Left colon (tissue), 2 donors: Measurements from ENCODE around the gene SORBS1. TPM values are rescaled to one million over a fixed set of nuclear protein-coding genes. Genes with fewer than 3 reads are reported as not detected.
A peak's percentile ranks its signal among the peaks of the same experiment; 100 is the strongest.

Source experiments
- ATAC-seq: fragments of 200-7000 bp; cut with Tn5 transposase; one replicate; pipeline ENCODE4 v1.9.1; 2020; ENCODE audit warnings: mild to moderate bottlenecking, moderate library complexity
- DNase-seq, 2 donors: peaks; one replicate each; pipeline ENCODE4 v3.0.0-alpha.2; 2020
- intact Hi-C, 2 donors: fragments of 100-400 bp; cut with DNase I in 1 of 2; cut with micrococcal nuclease in 1 of 2; formaldehyde crosslinking; loops; one replicate each; pipeline versions ENCODE4 v1.11.2 to v1.14.0; 2022; cut with DNase I, micrococcal nuclease
- total RNA-seq, 2 donors: library from RNA; stranded (reverse); fragmentation: NEBNext Ultra II Directional; extraction: Animal tissue kit (Norgen Biotek cat#: 25700); gene quantifications; one replicate each; pipeline ENCODE4 v1.2.1, GENCODE V29; 2021
- donor health status: DM: no; HTN: no; CAD: no.
- donor health status: DM: yes; HTN: yes; CAD: no.

SORBS1 gene
- total RNA-seq, 2 donors from 2014 or later = 20.6 to 120 TPM

DNA sequence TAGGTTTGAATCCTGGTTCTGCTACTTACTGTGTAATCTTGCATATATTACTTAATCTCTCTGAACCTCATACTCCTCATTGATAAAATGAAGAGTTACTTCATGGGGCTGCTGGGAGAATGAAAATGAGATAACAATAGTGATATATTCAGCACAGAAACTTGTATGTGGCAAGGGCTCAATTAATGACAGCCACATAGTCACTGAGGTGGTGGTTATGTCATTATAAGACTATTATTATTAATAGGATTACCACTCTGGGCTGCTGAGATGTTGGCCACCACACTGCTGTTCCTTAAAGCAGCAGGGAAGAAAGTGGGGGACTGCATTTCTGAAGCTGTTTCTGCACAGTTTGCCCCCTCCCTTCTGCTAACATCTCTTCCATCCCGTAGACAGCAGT is 170.0 kb downstream of the SORBS1 start:
- intact Hi-C loops = no loop called here
- no peak for ATAC-seq
- DNase-seq = no peak

DNA sequence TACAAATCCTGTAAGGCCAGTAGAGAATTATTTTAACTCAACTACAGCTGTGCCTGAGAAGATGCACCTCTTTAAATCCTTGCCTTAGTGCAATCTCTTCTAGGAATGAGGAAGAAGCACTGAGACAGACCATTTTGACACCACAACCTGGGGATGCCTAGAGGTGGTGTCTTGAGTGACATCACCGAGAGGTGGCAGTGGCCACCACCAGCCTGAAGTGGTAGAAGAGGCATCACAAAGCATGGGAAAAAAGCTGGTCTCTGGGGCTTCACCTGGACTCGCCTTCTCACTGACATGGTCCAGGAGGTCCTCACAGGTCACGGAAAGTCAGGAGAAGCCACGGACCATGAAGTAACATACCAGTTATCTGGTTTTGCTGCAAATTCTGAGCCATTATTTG is 171.2 kb downstream of the SORBS1 start:
- DNase-seq = no peak
- intact Hi-C loops = no loop called here
- no peak for ATAC-seq

GRCh38 chr10:95389176-95389575 is 172.0 kb downstream of the SORBS1 start:
- ATAC-seq (peak; percentile 8), DNase-seq (no peak)
- intact Hi-C loops = no loop called here

- ATAC-seq = peak; percentile 92
- intact Hi-C loops = no loop called here
- no peak for DNase-seq
Observed at GRCh38 chr10:95388539-95388938, 172.6 kb downstream of the SORBS1 start.

DNA sequence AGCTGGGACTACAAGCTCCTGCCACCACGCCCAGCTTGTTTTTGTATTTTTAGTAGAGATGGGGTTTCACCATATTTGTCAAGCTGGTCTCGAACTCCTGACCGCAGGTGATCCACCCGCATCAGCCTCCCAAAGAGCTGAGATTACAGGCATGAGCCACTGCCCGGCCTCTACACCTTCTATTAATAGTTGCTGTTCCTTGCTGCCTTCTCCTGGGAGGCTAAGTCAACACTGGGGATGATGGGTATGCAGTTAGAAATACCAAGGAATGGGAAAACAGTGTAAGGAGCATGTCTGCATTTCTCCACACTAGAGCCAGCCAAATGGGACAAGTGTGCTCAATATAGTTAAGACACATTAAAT is 173.1 kb downstream of the SORBS1 start:
- intact Hi-C loops = no loop called here
- ATAC-seq = no peak
- DNase-seq = no peak

GRCh38 chr10:95384011-95384704 is 177.0 kb downstream of the SORBS1 start:
- no peak for ATAC-seq
- intact Hi-C loops = no loop called here
- no peak for DNase-seq

DNA sequence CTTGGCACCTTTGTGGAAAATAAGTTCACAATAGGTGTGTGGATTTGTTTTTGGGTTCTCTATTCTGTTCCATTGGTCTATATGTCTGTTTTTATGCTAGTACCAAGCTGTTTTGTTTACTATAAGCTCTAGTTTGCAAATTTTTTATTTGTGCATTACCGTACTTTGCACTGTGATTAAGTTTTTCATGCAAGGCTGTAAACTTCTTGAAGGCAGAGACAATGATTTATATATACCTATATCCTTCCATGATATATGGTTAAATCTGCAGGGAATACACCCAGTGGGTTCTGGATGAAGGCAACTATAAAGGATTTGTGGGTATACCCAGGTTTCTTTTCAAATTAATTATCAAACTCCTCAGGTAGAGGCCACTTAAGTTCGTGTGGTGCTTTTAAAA is 178.6 kb downstream of the SORBS1 start:
- intact Hi-C loops = no loop called here
- no peak for DNase-seq
- peak; percentile 75 for ATAC-seq

DNA sequence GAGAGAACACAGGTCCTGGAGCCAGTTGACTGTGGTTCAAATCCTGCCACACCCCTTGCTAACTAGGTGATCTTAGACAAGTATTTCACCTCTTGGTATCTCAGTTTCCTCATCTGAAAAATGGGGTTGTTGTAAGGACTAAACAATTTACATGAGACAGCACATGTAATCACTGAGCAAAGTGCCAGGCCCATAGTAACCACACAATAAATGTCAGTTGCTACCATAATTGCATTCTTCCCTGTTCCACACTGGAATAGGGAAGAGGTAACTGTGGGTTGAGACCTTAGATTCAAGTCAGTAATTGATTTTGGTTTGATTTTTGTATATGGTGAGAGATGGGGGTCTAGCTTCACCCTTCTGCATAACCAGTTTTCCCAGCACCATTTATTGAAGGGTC is 179.0 kb downstream of the SORBS1 start:
- intact Hi-C loops = no loop called here
- ATAC-seq = peak; percentile 91

GRCh38 chr10:95377950-95378349 is 183.2 kb downstream of the SORBS1 start:
- intact Hi-C loops = no loop called here
- DNase-seq (no peak), ATAC-seq (no peak)

More for the DNA sequence above, 179.0 kb downstream of the SORBS1 start:
- no peak for DNase-seq

DNA sequence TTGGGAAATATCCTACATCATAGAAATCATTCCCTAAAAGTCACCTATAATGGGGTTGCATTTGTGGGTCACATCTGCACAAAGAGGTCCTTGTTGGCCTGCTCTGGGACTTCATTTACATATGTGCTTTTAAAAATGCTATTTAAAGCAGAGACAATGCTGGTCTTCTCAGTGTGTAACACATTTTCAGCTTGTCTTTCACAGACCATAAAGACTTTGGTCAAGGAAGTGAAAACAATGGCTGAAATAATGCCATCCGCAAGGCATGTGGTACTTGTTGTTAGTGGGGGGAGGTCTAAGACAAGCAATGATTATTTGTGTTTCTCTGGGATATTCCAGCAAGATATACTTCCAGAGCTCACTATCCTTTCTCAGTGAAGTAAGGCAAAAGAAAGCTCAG is 185.8 kb downstream of the SORBS1 start:
- intact Hi-C loops = loop anchor here in 1 of 2 donors (2.0 kb wide), 1 partner anchor 225 kb away; no protein-coding TSS in a partner anchor
- ATAC-seq = no peak

GRCh38 chr10:95374597-95375209 is 186.5 kb downstream of the SORBS1 start:
- DNase-seq (peak; percentile 71 to 81), ATAC-seq (peak; percentile 97)
- intact Hi-C loops = loop anchor here in 1 of 2 donors (2.0 kb wide), 1 partner anchor 226 kb away; no protein-coding TSS in a partner anchor

More for the DNA sequence above, 185.8 kb downstream of the SORBS1 start:
- no peak for DNase-seq

- DNase-seq (no peak), ATAC-seq (no peak)
- intact Hi-C loops = loop anchor here in 1 of 2 donors (2.0 kb wide), 1 partner anchor 227 kb away; no protein-coding TSS in a partner anchor
Observed at GRCh38 chr10:95373660-95374059, 187.5 kb downstream of the SORBS1 start.

DNA sequence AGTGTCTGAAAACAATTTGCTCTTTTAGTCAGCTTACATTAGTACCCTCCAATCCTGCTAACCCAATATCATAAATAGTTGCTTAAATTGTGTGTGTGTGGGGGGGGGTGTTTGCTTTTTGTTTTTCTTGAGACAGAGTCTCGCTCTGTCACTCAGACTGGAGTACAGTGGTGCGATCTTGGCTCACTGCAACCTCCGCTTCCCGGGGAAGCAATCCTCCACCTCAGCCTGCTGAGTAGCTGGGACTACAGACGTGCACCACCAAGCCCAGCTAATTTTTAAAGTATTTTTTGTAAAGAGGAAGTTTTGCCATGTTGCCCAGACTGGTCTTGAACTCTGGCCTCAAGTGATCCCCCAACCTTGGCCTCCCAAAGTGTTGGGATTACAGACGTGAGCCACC is 196.8 kb downstream of the SORBS1 start:
- no peak for DNase-seq
- intact Hi-C loops = loop anchor here (5.0 to 10.0 kb wide), 2 partner anchors 117 to 120 kb away; no protein-coding TSS in a partner anchor
- ATAC-seq = no peak

DNA sequence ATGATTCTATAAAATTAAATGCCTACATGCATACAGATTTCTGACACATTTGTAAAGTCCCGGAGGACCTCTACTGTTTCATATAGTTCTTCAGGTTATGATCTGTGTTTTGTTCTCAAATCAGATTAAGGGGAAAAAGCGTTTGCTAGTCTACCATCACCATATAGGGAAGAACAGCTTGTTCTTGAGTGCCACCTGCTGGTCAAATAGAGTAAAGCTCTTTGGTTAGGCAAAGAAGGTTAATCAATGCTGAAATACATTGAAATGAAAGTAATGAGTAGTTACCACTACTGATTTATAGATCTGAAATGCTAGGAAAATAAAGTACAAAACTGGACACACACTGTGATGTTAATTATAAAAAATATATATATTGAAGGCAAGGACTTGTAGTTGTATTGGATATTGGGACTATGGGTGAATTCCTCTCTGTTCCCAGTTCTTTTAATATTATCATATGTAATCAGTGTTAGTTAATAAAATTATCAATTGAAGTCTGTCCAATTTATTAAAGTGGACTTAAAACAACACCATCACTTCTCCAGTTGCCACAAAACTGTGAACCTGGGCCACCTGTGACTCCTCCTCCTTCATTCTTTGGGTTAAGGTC is 197.8 kb downstream of the SORBS1 start:
- ATAC-seq = peak; percentile 81
- intact Hi-C loops = loop anchor here (5.0 to 10.0 kb wide), 2 partner anchors 116 to 119 kb away; no protein-coding TSS in a partner anchor

DNA sequence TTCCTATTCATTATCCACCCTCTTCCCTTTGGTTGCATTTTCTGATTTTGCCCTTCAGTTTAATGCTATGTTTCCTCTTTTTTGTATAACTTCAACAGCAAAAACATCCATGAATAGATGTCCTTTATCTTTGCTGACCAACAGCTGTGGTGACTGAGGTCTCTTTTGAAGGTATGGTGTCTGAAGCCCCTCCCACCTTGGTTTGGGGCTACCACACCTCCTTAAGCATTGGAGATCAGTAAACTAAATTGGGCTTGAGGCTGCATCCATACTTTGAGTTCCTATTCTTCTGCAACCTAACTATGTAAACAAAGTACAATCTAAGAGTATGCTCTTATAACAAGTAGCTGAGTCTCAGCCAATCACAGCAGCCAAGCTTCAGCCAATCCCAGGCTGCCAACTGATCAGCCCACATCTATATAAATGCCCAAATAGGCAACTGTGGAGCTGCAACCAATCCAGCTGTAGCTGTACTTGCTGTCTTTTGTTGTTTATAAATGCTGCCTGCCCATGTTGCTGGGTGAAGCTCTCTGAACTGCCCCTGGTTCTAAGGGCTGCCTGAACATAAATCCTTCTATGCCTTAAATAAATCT is 201.0 kb downstream of the SORBS1 start:
- peak; percentile 39 for ATAC-seq
- no peak for DNase-seq
- intact Hi-C loops = loop anchor here (5.0 to 10.0 kb wide), 2 partner anchors 113 to 115 kb away; no protein-coding TSS in a partner anchor

More for the DNA sequence above, 197.8 kb downstream of the SORBS1 start:
- DNase-seq = peak in 1 of 2 donors; percentile 19

DNA sequence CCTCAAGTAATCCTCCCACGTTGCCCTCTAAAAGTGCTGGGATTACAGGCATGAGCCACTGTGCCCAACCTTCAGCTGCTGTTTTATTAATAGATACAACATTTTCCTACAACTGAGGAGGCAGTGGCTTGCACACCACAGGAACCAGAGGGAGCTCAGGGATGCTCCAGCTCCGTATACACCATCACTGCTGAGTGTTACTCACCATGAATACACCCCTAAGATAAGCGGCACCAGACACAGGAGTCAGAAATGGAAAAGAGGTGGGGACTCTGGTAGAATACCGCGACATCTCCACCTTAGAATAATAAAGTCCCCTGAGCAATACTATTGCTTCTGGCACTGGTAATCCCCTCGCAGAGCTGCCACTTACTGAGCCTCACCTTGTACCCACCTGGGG is 201.7 kb downstream of the SORBS1 start:
- ATAC-seq (no peak), DNase-seq (no peak)
- intact Hi-C loops = no loop called here

GRCh38 chr10:95356190-95356955 is 204.8 kb downstream of the SORBS1 start:
- no peak for DNase-seq
- ATAC-seq = no peak
- intact Hi-C loops = no loop called here

GRCh38 chr10:95355301-95355700 is 205.9 kb downstream of the SORBS1 start:
- DNase-seq (no peak), ATAC-seq (no peak)
- intact Hi-C loops = no loop called here

GRCh38 chr10:95354110-95354509 is 207.1 kb downstream of the SORBS1 start:
- intact Hi-C loops = no loop called here
- ATAC-seq (no peak), DNase-seq (no peak)
